Kidney tubule cell (primary cell): Measurements from ENCODE around the gene ANKH.
"Not testable (repeated sequence)": the region's sequence is repeated elsewhere in the genome, so short reads cannot be mapped to it uniquely, and the experiment has no call there.

Experiments
- DNase-seq: peaks from one replicate; pipeline ENCODE4 v3.0.0-alpha.2; 2018; ENCODE audit warnings: low spot score

Gene ANKH

DNA sequence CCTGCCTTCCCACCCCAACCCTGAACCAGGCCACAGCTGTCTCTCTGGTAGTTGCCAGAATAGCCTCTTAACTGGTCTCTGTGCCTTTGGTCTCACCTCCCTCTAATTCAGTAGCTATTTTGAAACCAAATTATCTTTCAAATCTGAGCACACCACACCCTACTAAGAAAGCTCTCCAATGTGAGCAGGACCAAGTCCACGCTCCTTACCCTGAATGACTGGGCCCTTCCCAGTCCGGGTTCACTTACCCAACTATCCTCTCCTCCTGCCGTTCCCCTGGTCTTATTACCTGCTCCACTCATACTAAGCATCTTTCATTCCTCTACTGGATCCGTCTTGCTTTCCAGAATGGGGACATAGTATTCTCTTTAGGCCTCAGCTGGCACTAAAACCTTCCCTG, 16.8 kb downstream of the ANKH start:
- DNase-seq, result no peak

GRCh38 chr5:14853685-14854084, 17.9 kb downstream of the ANKH start:
- no peak for DNase-seq

DNA sequence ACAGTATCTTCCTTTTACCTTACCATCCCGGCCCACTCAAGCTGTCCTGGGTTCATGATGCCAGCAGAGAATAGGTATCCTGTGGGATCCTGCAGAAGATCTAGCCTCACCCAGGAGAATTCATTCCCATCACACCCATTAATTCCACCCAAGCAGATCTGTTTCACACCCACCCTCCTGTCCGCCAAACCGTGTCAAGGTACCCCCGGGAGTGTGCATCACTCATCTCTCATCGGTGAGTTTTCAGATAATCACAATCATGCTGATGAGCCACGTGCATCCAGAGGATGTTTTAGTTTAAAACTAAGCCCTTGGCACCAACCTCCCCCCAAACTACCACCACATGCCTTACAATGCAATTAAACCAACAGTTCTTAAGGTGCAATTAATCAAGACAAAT, 18.8 kb downstream of the ANKH start:
- DNase-seq, result no peak

DNA sequence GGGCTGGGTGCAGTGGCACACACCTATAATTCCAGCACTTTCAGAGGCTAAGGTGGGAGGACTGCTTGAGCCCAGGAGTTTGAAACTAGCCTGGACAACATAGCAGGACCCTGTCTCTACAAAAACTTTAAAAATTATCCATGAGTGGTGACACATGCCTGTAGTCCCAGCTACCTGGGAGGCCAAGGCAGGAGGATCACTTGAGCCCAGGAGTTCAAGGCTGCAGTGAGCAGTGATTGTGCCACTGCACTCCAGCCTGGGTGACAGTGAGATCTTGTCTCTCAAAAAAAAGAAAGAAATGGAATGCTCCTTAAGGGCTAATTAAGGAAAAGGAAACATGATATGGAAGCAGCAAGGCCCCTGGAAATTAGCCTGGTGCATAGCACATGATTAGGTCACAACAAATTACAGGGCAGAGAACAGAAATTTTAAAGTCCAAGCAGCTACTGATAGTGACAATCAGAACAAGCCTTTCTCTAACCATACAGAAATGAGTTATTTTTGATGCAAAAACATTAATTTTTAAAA, 19.5 kb downstream of the ANKH start:
- DNase-seq, result no peak

DNA sequence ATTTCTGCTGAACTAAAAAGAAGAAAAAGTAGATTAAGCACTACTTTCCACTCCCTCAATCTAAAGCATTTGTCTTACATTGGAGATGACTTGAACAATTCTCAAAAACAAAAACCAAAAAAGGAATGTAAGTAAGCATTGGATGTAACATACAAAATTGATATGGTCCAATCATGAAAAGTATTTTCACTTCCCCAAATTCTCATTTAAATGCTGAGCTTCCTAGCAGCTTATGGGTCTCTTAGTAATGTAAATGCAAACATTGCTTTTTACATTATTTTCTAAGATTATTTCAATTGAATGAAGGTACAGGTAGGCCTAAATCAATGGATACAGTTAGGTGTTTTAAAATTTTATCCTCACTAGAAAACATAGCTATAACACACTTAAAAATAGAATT, 20.0 kb downstream of the ANKH start:
- DNase-seq, result no peak

DNA sequence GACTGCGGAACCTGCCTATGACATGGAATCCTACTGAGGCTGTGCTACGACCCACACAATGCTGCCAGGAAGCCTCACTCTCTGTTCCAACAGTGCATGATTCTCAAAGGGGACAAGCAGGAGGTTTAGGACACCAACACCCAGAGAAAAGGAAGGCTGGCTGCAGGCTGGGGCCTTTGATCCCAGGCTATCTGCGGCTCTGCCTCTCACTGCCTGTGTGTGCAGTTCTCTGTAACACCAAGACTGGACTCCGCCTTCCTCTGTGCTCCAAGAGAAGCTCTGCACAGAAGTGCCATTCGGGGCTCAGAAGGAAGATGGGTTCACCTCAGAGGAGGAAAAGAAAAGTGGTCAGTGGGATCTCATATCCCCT, 20.5 kb downstream of the ANKH start:
- DNase-seq, result no peak

DNA sequence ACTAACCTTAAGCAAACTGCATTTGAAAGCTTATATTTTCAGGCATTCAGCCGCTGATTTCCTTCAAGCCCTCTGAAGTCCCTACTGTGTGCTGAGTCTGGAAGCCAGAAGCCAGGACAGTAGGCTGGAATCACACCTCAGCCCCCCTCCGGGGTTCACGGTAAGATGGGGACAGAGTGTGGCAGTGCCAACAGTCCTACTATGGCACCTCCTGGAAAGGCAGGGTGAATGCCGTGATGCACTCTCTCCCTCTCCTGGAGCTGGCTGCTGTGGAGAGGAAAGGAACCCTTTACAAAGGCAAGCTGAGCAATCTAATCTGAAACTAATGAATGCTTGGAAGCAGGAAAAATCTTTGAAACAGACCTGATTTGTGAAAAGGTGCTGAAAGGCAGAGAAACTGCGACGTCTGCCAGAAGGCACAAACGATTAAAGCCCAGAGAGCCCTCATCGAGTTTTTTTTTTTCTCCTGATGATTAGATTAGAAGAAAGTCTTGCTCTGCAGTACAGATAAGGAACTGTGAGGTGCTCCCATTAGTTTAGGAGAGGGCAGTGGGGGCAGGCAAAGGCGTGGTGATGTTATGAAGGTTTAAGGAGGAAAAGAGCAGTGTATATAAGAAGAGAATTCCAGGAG, 21.0 kb downstream of the ANKH start:
- DNase-seq, result no peak

- DNase-seq, result no peak
Measured at GRCh38 chr5:14849516-14850294, 21.9 kb downstream of the ANKH start.

- DNase-seq, result not testable (repeated sequence)
Measured at GRCh38 chr5:14848942-14849341, 22.6 kb downstream of the ANKH start.

- DNase-seq, result no peak
Measured at GRCh38 chr5:14848385-14848784, 23.2 kb downstream of the ANKH start.

DNA sequence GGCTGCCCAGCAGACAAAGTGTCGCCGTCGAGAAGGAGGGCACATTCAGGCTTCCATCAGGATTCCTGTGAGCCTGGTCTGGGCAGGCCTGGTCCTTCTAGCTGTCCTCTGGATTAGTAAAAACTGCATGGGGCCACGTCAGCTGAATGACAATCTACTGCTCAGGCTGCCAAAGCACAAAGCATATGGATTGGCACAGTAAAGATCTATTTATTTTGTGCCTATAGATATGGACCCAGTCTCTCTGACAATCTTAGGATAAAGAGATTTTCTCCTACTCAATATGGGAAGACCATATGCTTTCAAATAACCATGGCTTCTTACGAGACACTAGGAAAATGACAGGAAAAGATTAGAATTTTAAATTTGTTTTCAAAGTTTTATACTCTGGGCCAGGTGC, 24.1 kb downstream of the ANKH start:
- no peak for DNase-seq

GRCh38 chr5:14842117-14842516, 29.5 kb downstream of the ANKH start:
- no peak for DNase-seq

- no peak for DNase-seq
Measured at GRCh38 chr5:14840624-14841023, 31.0 kb downstream of the ANKH start.

DNA sequence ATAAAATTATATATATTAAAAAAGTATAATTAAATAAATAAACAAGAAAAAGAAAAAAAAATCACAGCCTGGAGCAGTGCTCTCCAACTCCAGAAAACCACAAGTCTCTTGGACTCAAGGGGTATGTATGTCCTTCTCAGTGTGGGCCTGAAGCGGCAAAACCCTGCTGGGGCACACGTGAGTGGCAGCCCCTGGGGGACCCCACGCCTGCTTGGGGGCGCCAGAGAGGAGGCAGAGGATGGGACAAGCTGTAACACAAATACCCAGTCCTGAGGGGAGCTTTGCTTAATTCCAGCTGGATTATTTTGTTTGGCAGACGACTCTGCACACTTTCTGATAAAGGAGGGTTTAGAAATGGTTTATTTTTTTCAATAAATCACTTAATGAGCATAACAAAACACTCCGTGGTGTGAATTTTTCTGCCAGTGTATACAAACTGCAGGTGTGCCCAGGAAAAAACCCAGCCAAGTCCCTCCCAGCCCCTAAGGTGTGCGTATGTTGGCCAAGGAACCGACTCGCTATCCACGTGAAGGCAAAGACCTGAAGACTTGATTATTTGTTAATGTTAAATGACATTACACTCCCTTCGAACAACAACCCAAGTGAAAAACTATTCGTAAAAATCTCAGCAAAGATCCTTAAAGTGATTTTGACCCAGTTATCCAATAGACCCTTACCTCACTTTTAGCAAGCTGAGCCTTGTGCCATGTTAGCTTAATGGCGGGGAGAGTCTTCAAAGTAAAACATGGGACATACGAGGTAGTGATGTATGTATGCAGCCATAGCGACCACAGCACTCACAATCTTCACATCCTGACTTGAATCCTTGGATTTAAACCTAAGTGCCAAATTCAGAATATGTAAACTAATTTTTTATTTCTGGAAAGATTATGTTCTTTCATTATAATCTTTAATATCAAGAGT, 32.9 kb downstream of the ANKH start:
- no peak for DNase-seq

GRCh38 chr5:14837423-14838122, 34.0 kb downstream of the ANKH start:
- not testable (repeated sequence) for DNase-seq

- DNase-seq, result no peak
Measured at GRCh38 chr5:14834584-14835550, 36.7 kb downstream of the ANKH start.

DNA sequence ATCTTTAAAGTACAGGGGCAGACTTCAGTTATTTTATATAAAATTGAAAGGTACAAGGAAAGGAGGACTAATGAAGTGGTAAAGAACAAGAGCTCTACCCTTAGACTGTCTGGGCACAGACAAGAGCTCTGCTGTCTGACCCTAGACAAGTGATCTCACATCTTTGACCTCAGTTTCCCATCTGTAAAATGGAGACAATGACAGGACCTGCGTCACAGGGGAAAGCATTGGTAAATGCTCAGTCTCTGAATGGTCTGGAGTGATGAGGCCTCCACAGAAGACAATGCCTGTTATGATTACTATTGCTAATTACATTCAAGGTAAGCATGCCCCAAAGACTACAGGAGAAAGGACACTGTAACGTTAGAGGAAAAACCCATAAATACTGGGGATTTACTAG, 37.5 kb downstream of the ANKH start:
- no peak for DNase-seq

DNA sequence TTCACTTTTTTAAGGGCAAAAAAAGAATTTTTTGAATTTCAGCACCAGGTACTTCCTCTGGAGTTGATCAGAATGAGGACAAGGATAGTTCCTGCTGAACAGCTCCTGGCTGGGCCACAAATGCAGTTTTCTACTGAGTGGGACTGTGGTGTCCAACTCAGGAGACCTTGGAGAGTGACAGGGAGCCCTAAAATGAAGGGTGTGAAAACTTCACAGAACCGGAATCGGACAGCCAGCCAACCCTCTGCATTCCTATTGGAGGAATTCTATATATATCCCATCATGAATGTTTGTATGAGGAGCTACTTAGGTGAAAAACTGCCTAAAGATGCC, 40.6 kb downstream of the ANKH start:
- DNase-seq, result no peak

DNA sequence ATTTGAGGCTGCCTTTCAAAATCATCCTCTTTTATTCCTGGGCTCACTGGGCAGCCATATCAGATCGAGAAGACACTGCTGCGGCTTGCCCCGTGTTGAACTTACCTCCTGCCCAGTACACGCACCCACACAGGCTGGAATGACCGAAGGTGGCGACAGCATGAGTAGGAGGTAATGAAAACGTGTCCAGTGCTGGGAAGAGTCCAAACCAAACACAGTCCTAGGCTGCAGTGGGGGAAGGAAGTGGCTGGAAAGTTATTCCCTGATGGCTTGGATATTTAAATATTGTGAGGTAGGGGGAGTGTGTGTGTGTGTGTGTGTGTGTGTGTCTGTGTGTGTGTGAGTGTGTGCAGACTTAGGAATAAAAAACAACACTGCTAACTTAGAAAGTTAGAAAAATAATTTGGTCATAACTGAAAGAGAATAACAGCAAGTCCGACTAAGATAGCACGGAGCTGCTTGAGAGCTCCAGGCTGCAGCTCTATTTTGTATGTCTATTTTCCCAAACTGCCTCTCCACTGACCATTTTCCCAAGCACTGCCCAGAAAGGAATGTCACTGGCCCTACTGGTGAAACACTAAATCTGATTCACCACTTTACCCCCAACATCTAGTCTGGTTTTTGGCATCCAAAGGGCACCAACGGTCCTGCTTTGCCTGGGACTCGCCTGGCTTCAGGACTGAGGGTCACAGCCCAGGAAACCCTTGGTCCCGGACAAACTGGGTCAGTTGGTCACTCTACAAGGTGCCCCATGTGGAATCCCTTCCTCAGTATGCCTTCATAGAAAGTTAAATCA, 41.2 kb downstream of the ANKH start:
- DNase-seq, result peak; percentile 39

GRCh38 chr5:14829396-14829795, 42.2 kb downstream of the ANKH start:
- DNase-seq, result no peak
